Fibroblast of peridontal ligament (primary cell): ENCODE results near the gene EGR1.

Experiments used
- DNase-seq: peaks from one replicate; pipeline ENCODE4 v3.0.0-alpha.2; 2010; ENCODE audit errors: extremely low read depth

EGR1 gene

DNA sequence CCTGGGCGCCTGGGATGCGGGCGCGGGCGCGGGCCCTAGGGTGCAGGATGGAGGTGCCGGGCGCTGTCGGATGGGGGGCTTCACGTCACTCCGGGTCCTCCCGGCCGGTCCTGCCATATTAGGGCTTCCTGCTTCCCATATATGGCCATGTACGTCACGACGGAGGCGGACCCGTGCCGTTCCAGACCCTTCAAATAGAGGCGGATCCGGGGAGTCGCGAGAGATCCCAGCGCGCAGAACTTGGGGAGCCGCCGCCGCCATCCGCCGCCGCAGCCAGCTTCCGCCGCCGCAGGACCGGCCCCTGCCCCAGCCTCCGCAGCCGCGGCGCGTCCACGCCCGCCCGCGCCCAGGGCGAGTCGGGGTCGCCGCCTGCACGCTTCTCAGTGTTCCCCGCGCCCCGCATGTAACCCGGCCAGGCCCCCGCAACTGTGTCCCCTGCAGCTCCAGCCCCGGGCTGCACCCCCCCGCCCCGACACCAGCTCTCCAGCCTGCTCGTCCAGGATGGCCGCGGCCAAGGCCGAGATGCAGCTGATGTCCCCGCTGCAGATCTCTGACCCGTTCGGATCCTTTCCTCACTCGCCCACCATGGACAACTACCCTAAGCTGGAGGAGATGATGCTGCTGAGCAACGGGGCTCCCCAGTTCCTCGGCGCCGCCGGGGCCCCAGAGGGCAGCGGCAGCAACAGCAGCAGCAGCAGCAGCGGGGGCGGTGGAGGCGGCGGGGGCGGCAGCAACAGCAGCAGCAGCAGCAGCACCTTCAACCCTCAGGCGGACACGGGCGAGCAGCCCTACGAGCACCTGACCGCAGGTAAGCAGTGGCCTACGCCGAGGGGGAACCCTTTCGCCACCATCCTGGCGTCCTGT is at the start of gene EGR1:
EGR1 (plus strand) TSS at position 219 of the 864 bp plus-strand sequence; CDS start at position 502, 283 bp downstream.
- peak; percentile 93 for DNase-seq

DNA sequence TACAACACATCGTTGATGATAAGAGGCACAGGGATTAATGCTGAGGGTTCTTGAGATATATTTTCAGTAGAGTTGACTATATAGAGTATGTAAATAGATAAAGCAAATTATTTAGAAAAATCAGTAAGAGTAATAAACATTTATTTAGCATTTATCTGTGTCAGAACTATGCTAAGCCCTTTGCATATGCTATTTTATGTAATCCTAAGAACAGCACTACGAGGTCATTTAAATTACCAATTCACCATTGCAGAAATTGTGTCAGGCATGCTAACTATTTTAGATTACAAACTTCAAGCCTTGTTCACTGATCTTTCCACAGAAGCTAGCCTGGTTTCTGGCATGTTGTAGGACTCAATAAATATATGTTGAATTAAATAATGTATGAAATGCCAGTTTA is 46.8 kb upstream of the EGR1 start:
- DNase-seq = no peak

DNA sequence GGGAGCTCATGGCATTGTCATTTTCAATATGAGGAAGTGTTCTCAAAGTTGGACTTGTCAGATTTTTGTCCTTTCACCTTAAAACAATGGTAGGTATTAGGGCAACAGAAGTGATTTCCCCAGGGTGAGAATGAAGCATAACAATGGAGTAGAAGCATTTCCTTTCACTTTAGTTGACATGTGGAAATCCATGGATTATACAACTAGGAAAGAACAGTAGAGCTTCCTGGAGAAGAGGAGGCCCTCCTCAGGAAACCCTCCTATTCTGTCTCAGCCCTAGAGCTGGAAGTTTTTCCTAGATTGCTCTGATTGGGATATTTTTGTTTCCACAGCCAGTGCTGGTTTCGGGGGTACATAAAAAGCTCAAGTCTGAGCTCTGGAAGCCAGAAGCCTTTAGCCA is 40.2 kb upstream of the EGR1 start:
- no peak for DNase-seq

DNA sequence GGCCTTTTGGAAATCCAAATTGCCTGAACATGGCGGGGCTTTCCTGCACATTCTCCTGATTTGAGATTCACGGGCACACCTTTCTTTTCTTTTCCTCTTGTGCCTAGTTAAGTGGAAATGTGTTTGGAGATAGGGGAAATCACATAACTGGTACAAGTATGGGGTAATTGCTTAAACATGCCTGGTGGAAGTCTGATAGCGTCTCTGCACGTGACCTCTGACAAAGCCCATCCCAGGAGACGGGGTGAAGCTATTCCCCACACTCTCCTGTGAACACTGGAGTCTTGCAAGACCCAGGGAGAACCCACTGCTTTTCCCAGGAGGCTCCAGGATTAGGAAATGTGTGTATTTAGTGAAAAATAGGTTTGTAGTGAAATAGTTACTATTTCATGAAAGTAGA is 29.3 kb upstream of the EGR1 start:
- DNase-seq = no peak

DNA sequence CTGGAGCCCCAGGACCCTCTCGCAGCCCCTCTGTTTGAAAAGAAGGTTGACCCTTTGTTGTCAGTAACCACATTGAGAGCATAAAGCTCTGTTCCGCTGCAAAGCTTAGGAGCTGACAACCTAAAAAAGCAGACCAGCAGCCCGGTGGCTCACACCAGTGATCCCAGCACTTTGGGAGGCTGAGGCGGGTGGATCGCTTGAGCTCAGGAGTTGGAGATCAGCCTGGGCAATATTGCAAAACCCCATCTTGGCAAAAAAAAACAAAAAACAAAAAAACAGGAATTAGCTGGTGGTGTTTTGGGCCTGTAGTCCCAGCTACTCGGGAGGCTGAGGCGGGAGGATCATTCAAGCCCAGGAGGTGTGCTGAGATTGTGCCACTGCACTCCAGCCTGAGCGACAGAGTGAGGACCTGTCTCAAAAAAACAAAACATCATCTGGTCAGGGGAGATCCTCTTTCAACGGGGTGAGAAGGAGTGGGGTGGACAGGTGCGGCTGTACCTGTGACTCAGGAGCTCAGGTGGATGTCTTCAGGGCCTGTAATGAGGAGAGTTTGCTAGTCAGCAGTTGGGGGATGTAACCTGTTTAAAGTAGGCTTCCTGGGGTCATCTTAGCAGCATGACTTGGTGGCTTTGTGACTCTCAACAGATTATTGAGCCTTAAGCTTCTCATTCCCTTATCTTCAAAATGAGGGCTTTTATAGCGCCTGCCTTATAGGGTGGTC is 27.1 kb upstream of the EGR1 start:
- no peak for DNase-seq

DNA sequence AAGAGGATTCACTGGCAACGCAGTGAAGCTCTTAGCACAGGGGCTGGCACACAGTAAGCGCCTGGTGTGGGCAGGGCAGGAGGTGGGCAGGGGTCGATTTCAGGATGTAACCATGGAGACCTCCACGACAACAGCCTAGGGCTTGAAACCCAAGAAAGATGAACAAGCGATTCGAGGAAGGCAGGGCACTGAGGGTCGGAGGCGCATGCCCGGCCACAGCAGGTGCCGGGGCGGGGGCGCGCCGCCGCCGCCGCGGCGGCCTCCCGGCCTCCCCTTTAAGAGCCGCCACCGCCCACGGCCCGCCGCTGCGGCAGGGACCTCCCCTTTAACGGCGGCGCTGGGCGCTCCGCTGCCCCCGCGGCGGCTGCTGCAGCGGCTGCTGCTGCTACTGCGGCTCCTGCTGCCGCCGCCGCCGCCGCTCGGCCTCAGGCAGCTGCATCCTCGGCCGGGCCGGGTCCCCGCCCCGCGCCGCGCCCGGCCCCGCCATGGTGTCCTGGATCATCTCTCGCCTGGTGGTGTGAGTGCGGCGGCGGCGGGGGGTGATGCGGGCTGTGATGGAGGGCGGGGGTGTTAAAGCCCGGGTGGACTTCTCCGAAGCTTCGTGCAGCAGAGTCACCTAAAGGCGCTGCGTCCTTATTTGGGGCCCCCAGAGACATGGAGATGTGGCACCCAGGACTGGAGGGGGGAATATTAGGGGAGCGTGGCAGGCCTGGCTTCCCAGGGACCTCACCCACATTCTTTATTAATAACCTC is 26.4 kb upstream of the EGR1 start, which contains the start of gene REEP2:
REEP2 (plus strand) TSS at position 334 of the 753 bp plus-strand sequence; CDS start at position 486, 152 bp downstream.
- DNase-seq = peak; percentile 23

DNA sequence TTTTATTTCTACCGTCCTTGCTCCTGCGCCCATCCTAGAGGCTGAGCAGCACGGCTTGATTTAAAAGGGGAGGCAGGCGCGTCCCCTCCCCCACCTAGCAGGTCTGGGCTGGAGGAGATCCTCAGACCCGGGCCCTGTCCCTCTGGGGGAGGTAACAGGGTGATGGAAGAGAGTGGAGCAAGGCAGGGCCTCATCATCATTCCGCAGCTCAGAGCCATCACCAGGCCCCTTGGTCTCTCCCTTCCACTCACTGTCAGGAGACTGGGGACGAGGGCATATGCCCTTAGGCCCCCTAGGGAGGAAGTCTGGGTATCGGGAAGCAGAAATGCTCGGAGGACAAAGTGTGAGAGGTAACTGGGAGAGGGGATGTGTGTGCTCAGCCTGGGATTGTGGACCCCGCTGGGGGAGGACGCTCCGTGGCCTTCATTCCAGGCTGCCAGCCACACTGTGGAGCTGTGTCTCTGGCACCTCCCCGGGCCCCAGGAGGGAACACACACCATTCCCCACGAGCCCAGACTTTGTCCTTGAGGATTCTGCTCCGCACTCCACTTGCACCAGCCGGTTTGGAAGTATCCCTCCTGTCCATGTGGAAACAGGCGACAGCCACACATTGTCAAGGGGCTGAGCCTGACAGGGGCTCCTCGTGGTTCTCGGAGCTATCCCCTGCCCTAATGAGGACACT is 25.7 kb upstream of the EGR1 start:
- no peak for DNase-seq

DNA sequence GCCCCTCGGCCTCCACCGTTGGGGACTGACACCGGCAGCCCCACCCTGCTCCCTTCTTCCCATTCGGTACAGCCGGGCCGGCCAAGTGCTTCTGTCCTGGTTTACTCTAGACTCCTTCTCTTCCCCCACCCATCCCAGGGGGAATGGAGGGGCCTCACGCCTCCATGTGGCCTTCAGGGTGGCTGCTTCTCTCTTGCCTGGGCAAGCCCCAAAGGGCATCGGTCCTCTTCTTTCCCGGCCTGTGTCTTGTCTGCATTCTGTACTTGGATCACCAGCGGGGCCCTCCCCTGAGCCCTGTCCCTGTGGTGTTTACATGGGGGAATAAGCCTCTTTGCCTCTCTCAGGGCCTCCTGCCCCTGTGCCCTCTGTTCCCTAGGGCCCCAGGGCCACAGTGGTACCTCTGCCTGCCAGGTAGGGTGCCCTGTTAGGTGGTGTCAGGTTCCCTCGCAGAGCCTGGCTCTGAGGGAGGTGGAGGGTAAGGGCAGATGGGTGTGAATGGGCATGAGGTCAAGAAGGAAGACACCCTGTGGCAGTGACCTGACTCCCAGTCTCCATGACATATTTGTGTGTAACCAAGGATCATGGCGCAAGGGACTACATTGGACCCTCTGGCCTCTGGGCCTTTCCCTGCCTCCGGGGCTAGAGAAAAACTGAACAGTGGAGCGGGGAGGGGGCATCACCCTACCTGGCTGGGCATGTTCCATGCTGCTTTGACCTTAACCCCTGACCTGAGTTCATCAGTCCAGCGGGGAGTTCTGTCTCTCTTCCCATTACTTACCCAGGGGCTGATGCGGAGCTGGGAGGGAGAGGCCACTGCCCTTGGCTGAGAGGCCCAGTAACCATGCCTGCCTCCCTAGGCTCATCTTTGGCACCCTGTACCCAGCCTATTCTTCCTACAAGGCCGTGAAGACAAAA is 24.9 kb upstream of the EGR1 start:
- no peak for DNase-seq

DNA sequence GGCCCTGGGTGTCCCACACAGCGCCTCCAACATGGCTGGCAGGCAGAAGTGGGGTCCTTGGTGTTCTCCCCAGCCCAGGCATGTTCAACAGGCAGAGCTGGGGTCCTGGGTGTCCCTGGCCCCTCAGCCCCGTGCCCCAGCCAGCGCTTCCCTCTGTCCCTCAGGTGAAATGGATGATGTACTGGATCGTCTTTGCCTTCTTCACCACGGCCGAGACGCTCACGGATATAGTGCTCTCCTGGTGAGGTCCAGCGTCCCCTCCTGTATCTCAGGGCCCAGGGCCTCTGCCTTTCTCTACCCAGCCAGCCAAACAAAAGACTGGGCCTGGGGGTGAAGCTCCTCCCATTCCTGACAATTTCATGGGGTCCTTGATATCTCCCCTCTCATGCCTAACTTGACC is 24.1 kb upstream of the EGR1 start:
- no peak for DNase-seq

DNA sequence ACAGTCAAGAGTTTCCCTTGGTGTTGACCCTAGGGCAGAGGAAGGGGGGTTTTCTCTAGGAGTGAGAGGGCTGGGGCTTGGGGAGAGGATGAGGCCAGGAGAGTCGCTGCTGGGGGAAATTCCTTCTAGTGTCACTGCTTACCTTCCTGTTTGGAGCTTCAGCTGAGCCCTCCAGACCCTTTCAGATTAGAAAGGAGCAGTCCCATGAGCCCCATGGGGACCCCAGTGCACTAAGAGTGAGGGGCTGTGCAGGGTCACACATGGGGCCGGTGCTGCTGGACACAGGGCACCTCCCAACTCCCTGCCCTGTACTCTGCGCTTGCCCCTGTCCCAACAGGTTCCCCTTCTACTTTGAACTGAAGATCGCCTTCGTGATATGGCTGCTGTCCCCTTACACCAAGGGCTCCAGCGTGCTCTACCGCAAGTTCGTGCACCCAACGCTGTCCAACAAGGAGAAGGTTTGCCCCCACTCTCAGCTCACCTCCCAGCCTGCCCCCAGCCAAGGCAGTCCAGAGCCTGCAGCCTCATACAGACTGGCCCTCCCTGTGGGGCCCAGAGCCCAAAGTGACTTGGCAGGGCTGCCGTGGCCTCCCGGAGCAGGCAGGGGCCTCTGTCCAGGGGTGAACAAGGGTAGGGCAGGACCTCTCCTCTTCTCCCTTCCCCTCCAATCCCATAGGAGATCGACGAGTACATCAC is 21.1 kb upstream of the EGR1 start:
- DNase-seq = no peak

DNA sequence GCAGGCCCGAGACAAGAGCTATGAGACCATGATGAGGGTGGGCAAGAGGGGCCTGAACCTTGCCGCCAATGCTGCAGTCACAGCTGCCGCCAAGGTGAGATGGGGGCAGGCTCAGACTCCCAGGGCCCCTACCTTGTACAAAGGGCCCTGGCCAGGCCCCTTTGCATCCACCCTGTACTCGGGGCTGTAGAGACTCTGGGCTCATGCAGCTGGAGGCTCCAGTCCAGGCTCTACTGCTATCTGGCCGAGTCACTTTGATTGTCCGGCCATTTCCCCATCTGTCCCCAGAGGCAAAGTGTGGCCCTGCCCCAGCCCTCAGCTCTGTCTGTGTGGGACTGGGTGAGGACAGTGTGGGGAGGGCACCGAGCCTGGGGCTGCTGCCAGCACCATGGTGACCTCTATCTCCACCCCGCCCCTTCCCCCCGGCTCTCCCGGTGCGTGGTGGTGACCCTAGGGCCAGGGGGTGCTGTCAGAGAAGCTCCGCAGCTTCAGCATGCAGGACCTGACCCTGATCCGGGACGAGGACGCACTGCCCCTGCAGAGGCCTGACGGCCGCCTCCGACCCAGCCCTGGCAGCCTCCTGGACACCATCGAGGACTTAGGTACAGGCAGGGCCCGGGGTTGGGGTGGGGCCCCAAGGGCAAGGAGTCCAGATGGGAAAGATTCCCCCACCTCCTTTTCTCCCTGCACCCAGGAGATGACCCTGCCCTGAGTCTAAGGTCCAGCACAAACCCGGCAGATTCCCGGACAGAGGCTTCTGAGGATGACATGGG is 20.3 kb upstream of the EGR1 start:
- no peak for DNase-seq

DNA sequence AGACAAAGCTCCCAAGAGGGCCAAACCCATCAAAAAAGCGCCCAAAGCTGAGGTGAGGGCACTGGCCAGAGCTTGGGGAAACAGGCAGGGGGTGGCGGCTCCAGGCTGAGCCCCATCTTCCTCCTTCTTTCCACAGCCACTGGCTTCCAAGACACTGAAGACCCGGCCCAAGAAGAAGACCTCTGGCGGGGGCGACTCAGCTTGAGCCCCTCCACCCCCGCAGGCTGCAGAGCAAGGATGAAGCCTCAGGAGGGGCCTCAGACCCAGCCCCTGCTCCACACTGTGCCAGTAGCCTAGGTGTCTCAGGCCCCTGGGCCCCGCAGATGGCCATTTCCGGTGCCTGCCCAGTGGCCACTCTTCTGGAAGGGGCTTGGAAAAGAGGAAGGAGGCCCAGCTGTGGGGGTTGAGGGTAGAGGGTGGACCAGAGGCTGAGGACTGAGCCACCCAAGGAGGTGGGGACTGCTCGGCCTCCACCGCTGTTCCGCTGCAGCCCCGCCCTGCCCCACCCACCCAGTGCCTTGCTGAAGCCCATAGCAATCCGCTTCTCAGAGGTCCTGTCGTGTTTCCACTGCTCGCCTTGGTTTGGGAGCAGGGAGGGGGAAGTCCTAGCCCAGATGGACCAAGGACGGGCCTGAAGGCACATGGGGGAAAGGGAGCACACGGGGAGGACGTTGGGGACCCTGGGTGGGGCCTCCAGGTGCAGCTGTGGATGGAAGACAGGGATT is 19.6 kb upstream of the EGR1 start:
- no peak for DNase-seq

DNA sequence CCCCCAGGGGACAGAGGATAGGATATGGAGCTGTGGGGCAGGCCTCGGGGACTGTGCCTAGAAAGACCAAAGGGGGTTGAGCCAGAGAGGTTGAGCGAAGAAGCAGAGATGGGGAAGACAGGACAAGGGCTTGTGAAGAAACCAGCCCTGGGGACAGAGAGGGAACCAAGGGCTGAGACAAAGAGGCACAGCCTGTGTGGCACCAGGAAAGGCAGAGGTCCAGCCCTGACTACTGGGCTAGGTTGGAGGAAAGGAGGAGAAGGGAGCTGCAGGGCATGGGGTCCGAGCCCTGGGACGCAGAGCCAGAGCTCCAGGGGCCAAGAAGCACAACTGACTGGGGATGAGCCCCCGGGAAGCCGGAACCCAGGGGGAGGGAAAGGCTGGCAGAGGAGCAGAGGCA is 17.2 kb upstream of the EGR1 start:
- DNase-seq = no peak

DNA sequence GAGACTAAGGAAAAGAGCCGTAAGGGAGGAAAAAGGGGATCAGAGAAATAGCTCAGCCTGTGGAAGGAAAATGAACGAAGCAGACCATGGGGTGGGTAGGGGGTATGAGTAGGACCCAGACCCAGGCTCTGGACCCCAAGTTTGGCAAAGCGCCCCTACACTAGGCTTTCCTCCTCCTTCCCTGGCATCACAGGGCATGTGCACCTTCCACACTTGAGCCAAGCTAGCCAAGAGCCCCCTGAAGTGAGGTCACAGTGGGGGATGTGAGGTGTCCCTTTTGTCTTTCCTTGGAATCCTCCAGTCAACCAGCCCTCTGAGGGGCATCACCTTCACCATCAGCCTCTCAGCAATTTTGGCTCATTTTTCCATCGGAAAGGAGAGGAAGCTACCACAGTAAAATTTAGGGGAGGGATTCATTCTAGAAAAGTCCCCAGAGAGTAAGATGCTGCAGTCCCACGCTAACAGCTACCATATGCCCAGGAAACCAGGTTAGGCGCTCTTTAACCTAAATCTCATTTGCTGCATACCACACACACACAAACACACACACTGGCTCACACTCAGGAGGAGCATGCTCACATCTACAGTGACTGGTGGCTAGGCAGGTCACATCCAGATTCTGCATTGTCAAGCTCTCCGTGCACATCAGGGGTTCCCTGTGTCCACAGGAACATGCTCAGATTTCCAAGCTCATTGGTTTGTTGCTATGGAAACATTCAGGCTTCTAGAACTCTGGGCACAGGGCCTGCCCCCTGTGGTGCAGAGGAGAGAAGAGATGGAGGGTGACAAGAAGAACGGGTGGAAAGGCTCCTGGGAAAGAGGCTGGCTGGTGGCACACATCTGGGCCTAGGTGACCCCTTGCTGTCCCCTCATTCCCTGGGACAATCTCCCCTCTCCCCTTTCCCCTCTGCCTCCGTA is 16.5 kb upstream of the EGR1 start:
- DNase-seq = peak; percentile 69

DNA sequence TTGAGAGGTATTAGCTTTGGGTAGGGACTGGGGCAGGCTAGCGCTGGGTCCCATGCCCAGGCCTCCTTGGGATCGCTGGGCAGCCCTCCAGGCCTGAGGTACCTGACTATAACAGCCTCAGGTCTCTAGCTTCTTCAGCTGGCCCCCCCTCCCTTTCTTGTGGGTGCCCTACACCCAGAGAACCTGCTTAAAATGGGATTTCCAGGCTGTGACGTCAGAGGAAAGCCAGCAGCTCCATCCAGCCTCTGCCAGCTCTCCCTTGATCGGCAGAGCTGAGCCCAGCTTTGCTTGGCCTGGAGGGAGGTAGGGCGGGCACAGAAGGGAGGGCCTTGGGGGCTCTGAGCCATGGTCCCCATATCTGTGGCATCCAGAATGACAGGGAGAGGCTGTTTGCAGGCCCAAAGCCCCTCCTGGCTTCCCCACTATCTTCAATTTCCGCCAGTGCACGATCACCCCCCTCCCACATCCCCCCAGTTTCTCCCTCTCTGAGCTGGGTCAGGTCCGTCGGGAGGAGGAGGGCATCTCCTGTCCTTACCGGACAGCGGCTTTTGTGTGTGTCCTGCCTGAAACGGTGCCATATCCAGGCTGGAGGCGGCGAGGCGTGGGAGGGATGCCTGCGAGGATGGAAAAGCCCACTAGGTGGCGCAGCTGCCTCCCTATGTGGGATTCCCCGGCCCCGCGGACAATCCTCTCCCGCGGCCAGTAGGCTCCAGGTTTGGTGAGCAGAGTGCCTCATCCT is 15.6 kb upstream of the EGR1 start:
- peak; percentile 76 for DNase-seq

DNA sequence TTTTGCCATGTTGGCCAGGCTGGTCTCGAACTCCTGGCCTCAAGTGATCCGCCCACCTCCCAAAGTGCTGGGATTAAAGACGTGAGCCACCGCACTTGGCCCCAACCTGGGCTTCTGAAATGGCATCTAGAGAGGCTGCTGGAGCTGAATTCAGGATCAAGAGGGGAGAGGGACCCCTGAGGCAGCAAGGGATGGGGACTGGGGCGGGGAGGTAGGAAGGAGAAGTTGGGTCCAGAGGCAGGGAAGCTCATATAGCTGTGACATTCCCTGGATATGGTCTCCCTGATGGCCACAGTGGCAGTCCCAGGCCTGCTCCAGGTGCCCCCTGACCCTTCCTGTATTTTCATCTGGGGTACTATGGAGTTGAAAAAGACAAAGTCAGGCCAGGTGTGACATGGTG is 14.3 kb upstream of the EGR1 start:
- no peak for DNase-seq

DNA sequence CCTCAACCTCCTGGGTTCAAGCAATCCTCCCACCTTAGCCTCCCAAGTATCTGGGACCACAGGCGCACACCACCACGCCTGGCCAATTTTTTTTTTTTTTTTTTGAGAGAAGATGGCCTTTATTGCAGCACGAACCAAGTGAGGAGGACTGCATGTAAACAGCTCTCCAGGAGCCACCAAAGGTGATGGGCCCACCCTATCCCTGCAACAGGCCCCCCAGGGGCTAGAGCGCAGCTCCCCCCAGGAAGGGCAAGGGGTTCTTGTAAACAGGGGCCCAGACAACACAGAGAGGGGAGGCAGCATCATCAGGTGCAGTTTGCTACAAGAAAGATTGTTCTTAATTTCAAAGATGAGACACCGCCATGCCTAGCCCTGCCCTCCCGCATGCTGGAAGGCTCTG is 12.6 kb upstream of the EGR1 start:
- no peak for DNase-seq
